ENCODE results near the gene RPAP2.

DNA sequence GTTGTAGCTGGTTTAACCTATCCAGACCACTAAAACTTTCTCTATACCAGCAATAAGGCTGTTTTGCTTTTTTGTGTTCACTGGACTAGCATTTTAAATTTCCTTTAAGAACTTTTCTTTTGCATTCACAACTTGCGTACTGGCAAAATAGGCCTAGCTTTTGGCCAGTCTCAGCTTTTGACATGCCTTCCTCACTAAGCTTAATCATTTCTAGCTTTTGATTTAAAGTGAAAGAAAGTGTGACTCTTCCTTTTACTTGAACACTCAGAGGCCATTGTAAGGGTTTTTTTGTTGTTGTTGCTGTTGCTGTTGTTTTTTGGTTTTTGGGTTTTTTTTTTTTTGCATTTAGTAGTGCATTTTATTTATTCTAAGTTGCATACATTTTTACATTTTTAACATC lies 15.2 kb downstream of the RPAP2 start:
- TF ChIP-seq, protein P1, sequence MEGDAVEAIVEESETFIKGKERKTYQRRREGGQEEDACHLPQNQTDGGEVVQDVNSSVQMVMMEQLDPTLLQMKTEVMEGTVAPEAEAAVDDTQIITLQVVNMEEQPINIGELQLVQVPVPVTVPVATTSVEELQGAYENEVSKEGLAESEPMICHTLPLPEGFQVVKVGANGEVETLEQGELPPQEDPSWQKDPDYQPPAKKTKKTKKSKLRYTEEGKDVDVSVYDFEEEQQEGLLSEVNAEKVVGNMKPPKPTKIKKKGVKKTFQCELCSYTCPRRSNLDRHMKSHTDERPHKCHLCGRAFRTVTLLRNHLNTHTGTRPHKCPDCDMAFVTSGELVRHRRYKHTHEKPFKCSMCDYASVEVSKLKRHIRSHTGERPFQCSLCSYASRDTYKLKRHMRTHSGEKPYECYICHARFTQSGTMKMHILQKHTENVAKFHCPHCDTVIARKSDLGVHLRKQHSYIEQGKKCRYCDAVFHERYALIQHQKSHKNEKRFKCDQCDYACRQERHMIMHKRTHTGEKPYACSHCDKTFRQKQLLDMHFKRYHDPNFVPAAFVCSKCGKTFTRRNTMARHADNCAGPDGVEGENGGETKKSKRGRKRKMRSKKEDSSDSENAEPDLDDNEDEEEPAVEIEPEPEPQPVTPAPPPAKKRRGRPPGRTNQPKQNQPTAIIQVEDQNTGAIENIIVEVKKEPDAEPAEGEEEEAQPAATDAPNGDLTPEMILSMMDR (conservative IDR thresholded peaks at IDR 0.05; ENCODE audit: low read length): no peak
- no peak for TF ChIP-seq EZH2phosphoT487 (IDR thresholded peaks at IDR 0.05; ENCODE audit: borderline replicate concordance, low read depth, low read length)
